Heart right ventricle (tissue), 16 donors: ENCODE data around the gene ZNF629. TPM values are rescaled to one million over a fixed set of nuclear protein-coding genes. Genes with fewer than 3 reads are reported as not detected.

Source experiments
- ATAC-seq, 8 donors: fragments of 200-7000 bp; cut with Tn5 transposase; one replicate each; pipeline ENCODE4 v1.9.1; 2020; ENCODE audit warnings: mild to moderate bottlenecking in 8 of 8, moderate library complexity in 8 of 8, moderate number of reproducible peaks in 1 of 8
- DNase-seq, 2 donors: peaks; one replicate each; pipeline ENCODE4 v3.0.0-alpha.2; 2020
- H3K27ac ChIP-seq, 10 donors: fragments of 200-600 bp; sonication (generic) in 2 of 10; one replicate each; pipeline versions ENCODE4 v1.5.0 to v1.8.0; 2020 to 2022; ENCODE audit warnings: mild to moderate bottlenecking in 3 of 10
- H3K27me3 ChIP-seq, 7 donors: fragments of 200-600 bp; one replicate each; pipeline ENCODE4 v1.8.0; 2021 to 2022; ENCODE audit warnings: mild to moderate bottlenecking in 2 of 7
- H3K36me3 ChIP-seq, 9 donors: fragments of 200-600 bp; sonication (generic) in 1 of 9; one replicate each; pipeline versions ENCODE4 v1.5.0 to v1.8.0; 2020 to 2022; ENCODE audit warnings: mild to moderate bottlenecking in 2 of 9
- H3K4me1 ChIP-seq, 9 donors: fragments of 200-600 bp; sonication (generic) in 1 of 9; one replicate each; pipeline versions ENCODE4 v1.5.0 to v1.8.0; 2020 to 2022; ENCODE audit warnings: mild to moderate bottlenecking in 4 of 9
- H3K4me3 ChIP-seq, 10 donors: fragments of 200-600 bp; sonication (generic) in 2 of 10; one replicate each; pipeline versions ENCODE4 v1.5.0 to v1.8.0; 2020 to 2022; ENCODE audit warnings: mild to moderate bottlenecking in 7 of 10, moderate library complexity in 2 of 10
- H3K9me3 ChIP-seq, 11 donors: fragments of 200-600 bp in 10 of 11; sonication (generic) in 2 of 11; one replicate each; pipeline versions ENCODE4 v1.5.0 to v1.8.0; 2013 to 2022; ENCODE audit warnings: mild to moderate bottlenecking in 2 of 11, control low read depth in 1 of 11, moderate library complexity in 1 of 11
- WGBS, 2 donors: extraction: QIAGEN DNeasy Blood & Tissue Kit; methylation state at CpG; one replicate each; pipeline ENCODE4 v1.1.7; 2013; ENCODE audit warnings: inconsistent platforms in 1 of 2; 5-methylcytosine and 5-hydroxymethylcytosine counted together
- intact Hi-C, 10 donors: fragments of 100-400 bp; cut with DNase I; formaldehyde crosslinking; loops; one replicate each; pipeline versions ENCODE4 v1.11.1 to v1.14.2; 2022
- polyA plus RNA-seq, 2 donors: library from polyadenylated mRNA; stranded (reverse); fragments of 200-250 nt; gene quantifications; one replicate each; pipeline ENCODE4 v1.2.3, GENCODE V29; 2013
- total RNA-seq, 10 donors: library from RNA; stranded (reverse); fragmentation: NEBNext Ultra II Directional in 3 of 10; extraction: Animal tissue kit (Norgen Biotek cat#: 25700) in 3 of 10; gene quantifications; one replicate each; pipeline versions ENCODE4 v1.2.1 to v1.2.4, GENCODE V29; 2021 to 2023
- TF ChIP-seq, protein P1 (sequence below), 9 donors: fragments of 200-600 bp; sonication (generic) in 2 of 9; IDR thresholded peaks; one replicate each; pipeline versions ENCODE4 v1.5.0 to v1.8.0; 2021 to 2022; ENCODE audit warnings: antibody characterized with exemption in 9 of 9, mild to moderate bottlenecking in 5 of 9, moderate library complexity in 1 of 9
- donor health status: Arrhythmogenic right ventricular cardiomyopathy.
- donor health status: ischemic (EF 13 %, LVEDD 7.1; RV severe dilation, severe dysfunction).
- donor health status: healthy with polysubstance abuse.
- donor health status: DM: no; HTN: yes; CAD: no.
- donor health status: DM: no; HTN: no; CAD: no.
- donor health status: ischemic (EF 25% LVEDD 6.9; RV normal size, moderate dysfunction).
- donor health status: ischemic (EF 25% LVEDD 5.7; RV mildly dilated, moderate dysfunction).
- donor health status: healthy.
- donor health status: DM: yes; HTN: yes; CAD: no.
- donor health status: Ischemic cardiomyopathy.
- donor health status: ischemic (EF 35%, LVEDD 5.7; RV mildly dilated, moderate dysfunction).
- donor health status: nonischemic (EF 11% LVEDD 7.7; RV severe dilation, severe dysfunction).
- donor health status: DM: yes; HTN: yes; CAD: no.
- donor health status: PGD.
- donor health status: ischemic (EF 29% LVEDD 5.4; RV normal size, mild dysfunction).
- donor health status: nonischemic (EF 23%, LVEDD 6.1; RV moderate dilation, normal function).

The ZNF629 gene
- total and polyA plus RNA-seq, 12 donors, result 7.3 to 35.5 (median 26.2) TPM

- H3K9me3 ChIP-seq, result no peaks in the 10 kb centered on the region
- ATAC-seq, result no peak
- TF ChIP-seq, protein P1, sequence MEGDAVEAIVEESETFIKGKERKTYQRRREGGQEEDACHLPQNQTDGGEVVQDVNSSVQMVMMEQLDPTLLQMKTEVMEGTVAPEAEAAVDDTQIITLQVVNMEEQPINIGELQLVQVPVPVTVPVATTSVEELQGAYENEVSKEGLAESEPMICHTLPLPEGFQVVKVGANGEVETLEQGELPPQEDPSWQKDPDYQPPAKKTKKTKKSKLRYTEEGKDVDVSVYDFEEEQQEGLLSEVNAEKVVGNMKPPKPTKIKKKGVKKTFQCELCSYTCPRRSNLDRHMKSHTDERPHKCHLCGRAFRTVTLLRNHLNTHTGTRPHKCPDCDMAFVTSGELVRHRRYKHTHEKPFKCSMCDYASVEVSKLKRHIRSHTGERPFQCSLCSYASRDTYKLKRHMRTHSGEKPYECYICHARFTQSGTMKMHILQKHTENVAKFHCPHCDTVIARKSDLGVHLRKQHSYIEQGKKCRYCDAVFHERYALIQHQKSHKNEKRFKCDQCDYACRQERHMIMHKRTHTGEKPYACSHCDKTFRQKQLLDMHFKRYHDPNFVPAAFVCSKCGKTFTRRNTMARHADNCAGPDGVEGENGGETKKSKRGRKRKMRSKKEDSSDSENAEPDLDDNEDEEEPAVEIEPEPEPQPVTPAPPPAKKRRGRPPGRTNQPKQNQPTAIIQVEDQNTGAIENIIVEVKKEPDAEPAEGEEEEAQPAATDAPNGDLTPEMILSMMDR (IDR thresholded peaks at IDR 0.05), result no peak
- intact Hi-C loops, result no loop called here
- H3K4me3 ChIP-seq, result no peak overlapping the region
- no peak for DNase-seq
- 95 to 96% methylated on average over 63 of the region's 63 CpGs for WGBS, 2 donors
- H3K4me1 ChIP-seq, result peaks cover 5 to 32% (median 18%) of the 10 kb centered on the region in 9 donors
- H3K36me3 ChIP-seq, result peaks cover 0 to 43% (median 16%) of the 10 kb centered on the region in 9 donors
- H3K27me3 ChIP-seq, result no peaks in the 10 kb centered on the region
- H3K27ac ChIP-seq, result no peak overlapping the region
Measured at GRCh38 chr16:30782486-30783279, 4.3 kb downstream of the ZNF629 start.

DNA sequence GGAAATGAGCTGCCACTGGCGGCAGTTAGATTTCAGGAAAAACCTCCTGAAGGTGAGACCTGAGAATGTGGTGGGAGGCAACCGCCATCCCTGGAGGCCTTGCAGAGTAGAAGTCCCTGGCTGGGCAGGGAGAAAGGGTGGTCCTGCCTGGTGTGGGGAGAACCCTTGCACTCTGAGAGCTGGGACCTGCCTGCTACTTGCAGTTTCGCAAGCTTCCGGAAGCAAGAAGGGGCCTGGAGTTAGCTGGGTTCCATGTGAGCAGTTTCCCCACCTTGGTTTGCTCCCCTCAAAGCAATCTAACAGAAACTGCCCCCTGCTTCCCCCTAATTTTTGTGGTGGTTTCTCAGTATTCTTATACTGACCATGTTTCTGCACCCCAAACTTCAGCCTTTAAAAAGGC, 6.5 kb downstream of the ZNF629 start:
- WGBS, 2 donors, result 79 to 91% methylated on average over 4 of the region's 4 CpGs
- no peak for ATAC-seq

DNA sequence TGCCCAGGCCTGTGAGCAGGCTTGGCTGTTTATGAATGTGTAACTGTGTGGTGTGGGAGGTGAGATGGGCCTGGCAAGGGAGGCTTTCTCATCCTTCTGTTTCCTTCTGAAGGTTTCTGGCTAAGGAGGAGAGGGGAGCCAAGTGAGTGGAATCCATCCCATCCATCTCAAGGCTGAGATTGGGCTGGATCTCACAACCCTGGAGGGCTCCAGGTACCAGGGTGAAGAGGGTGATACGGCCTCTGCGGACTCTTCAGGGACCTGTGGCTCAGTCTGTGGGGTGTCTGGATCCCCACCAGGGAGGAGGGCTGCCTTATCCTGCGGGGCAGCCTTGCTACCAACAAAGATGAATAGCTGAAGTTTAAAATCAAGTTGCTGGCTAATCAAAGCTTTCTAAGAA, 7.0 kb downstream of the ZNF629 start:
- peaks cover 0 to 43% (median 16%) of the 10 kb centered on the region in 9 donors for H3K36me3 ChIP-seq
- 87 to 90% methylated on average over 3 of the region's 3 CpGs for WGBS, 2 donors

More for the DNA sequence above, 6.5 kb downstream of the ZNF629 start:
- no peak for DNase-seq
- TF ChIP-seq, protein P1 (IDR thresholded peaks at IDR 0.05), result no peak
- Histone ChIP-seq H3K4me1 (peaks cover 0 to 38% (median 24%) of the 10 kb centered on the region in 9 donors), H3K27me3 (no peaks in the 10 kb centered on the region), H3K4me3 (no peak overlapping the region), H3K36me3 (peaks cover 0 to 43% (median 16%) of the 10 kb centered on the region in 9 donors), H3K27ac (no peak overlapping the region), H3K9me3 (no peaks in the 10 kb centered on the region)
- intact Hi-C loops, result no loop called here

DNA sequence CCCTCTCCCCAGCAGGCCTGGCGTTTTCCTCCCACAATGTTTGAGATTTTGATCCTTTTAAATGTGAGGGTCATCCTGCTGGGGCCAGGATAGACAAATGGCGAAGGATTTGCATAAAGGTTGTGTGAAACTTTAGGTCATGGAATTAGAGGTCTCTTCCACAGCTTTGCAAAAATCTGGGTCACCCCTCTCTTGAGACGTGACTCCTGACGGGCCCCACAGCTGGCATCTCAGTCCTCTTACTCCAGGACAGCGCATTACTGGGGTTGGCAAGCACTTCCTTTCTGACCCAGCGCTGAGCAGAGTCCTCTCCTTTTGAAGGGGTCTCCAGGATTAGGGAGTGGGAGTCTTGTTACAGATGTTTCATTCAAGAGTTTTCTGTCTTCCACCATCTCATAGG, 7.4 kb downstream of the ZNF629 start:
- WGBS, 2 donors, result 86 to 91% methylated on average over 6 of the region's 6 CpGs
- TF ChIP-seq, protein P1 (IDR thresholded peaks at IDR 0.05), result no peak

More for the DNA sequence above, 7.0 kb downstream of the ZNF629 start:
- TF ChIP-seq, protein P1 (IDR thresholded peaks at IDR 0.05), result no peak
- H3K27me3 ChIP-seq, result no peaks in the 10 kb centered on the region
- DNase-seq (no peak), ATAC-seq (no peak)
- intact Hi-C loops, result no loop called here
- no peaks in the 10 kb centered on the region for H3K9me3 ChIP-seq
- no peak overlapping the region for H3K27ac ChIP-seq
- peaks cover under 1 to 35% (median 20%) of the 10 kb centered on the region in 9 donors for H3K4me1 ChIP-seq
- H3K4me3 ChIP-seq, result no peak overlapping the region

More for the DNA sequence above, 7.4 kb downstream of the ZNF629 start:
- intact Hi-C loops, result loop anchor here in 1 of 10 donors (5.0 kb wide), 1 partner anchor 33 kb away; no protein-coding TSS in a partner anchor
- no peaks in the 10 kb centered on the region for H3K27me3 ChIP-seq
- peaks cover 4 to 37% (median 23%) of the 10 kb centered on the region in 9 donors for H3K4me1 ChIP-seq
- H3K27ac ChIP-seq, result no peak overlapping the region
- no peak overlapping the region for H3K4me3 ChIP-seq
- ATAC-seq, result no peak
- peaks cover 0 to 43% (median 16%) of the 10 kb centered on the region in 9 donors for H3K36me3 ChIP-seq
- no peak for DNase-seq
- H3K9me3 ChIP-seq, result no peaks in the 10 kb centered on the region
